Measurements from ENCODE around the gene HMGXB4.
A peak's percentile ranks its signal among the peaks of the same experiment; 100 is the strongest.

The HMGXB4 gene

GRCh38 chr22:35308480-35309021 is 51.3 kb downstream of the HMGXB4 start:
- H3K27ac Mint-ChIP-seq = peak overlapping the region in 1 of 3 experiments; percentile 18
- H3K4me3 Mint-ChIP-seq = no peak overlapping the region
- no peaks in the 10 kb centered on the region for H3K27me3 Mint-ChIP-seq (ENCODE audit: low read depth)

GRCh38 chr22:35310556-35311550 is 53.6 kb downstream of the HMGXB4 start:
- TF ChIP-seq CTCF (IDR thresholded peaks at IDR 0.05; ENCODE audit: unreplicated experiment in 3 of 3) = peak in 1 of 3 experiments; percentile 16
- H3K9me3 Mint-ChIP-seq = no peaks in the 10 kb centered on the region

More at GRCh38 chr22:35308480-35309021, 51.3 kb downstream of the HMGXB4 start:
- TF ChIP-seq CTCF (IDR thresholded peaks at IDR 0.05; ENCODE audit: unreplicated experiment in 3 of 3) = no peak
- H3K9me3 Mint-ChIP-seq = no peaks in the 10 kb centered on the region
- H3K36me3 Mint-ChIP-seq (ENCODE audit: low read depth) = peaks cover 3% of the 10 kb centered on the region
- H3K4me1 Mint-ChIP-seq = peaks cover 67% of the 10 kb centered on the region

GRCh38 chr22:35311551-35311999 is 54.3 kb downstream of the HMGXB4 start:
- Mint-ChIP-seq H3K4me1 (peaks cover 80% of the 10 kb centered on the region), H3K9me3 (no peaks in the 10 kb centered on the region), H3K4me3 (no peak overlapping the region), H3K36me3 (ENCODE audit: low read depth) (no peaks in the 10 kb centered on the region), H3K27me3 (ENCODE audit: low read depth) (no peaks in the 10 kb centered on the region), H3K27ac (peak overlapping the region in 2 of 3 experiments; percentile 70 to 90)
- no peak for TF ChIP-seq CTCF (IDR thresholded peaks at IDR 0.05; ENCODE audit: unreplicated experiment in 3 of 3)

More at GRCh38 chr22:35310556-35311550, 53.6 kb downstream of the HMGXB4 start:
- peak overlapping the region; percentile 42 to 59 (median 45) for H3K4me3 Mint-ChIP-seq
- H3K36me3 Mint-ChIP-seq (ENCODE audit: low read depth) = no peaks in the 10 kb centered on the region
- H3K27me3 Mint-ChIP-seq (ENCODE audit: low read depth) = no peaks in the 10 kb centered on the region
- peaks cover 81% of the 10 kb centered on the region for H3K4me1 Mint-ChIP-seq
- H3K27ac Mint-ChIP-seq = peak overlapping the region; percentile 49 to 90 (median 70)

- TF ChIP-seq CTCF (IDR thresholded peaks at IDR 0.05; ENCODE audit: unreplicated experiment in 3 of 3) = no peak
- H3K4me1 Mint-ChIP-seq = peaks cover 71% of the 10 kb centered on the region
- no peaks in the 10 kb centered on the region for H3K27me3 Mint-ChIP-seq (ENCODE audit: low read depth)
- peak overlapping the region in 1 of 3 experiments; percentile 16 for H3K4me3 Mint-ChIP-seq
- H3K27ac Mint-ChIP-seq = peak overlapping the region; percentile 70 to 90 (median 83)
- H3K9me3 Mint-ChIP-seq = no peaks in the 10 kb centered on the region
- no peaks in the 10 kb centered on the region for H3K36me3 Mint-ChIP-seq (ENCODE audit: low read depth)
Observed at GRCh38 chr22:35312198-35313059, 55.1 kb downstream of the HMGXB4 start.

DNA sequence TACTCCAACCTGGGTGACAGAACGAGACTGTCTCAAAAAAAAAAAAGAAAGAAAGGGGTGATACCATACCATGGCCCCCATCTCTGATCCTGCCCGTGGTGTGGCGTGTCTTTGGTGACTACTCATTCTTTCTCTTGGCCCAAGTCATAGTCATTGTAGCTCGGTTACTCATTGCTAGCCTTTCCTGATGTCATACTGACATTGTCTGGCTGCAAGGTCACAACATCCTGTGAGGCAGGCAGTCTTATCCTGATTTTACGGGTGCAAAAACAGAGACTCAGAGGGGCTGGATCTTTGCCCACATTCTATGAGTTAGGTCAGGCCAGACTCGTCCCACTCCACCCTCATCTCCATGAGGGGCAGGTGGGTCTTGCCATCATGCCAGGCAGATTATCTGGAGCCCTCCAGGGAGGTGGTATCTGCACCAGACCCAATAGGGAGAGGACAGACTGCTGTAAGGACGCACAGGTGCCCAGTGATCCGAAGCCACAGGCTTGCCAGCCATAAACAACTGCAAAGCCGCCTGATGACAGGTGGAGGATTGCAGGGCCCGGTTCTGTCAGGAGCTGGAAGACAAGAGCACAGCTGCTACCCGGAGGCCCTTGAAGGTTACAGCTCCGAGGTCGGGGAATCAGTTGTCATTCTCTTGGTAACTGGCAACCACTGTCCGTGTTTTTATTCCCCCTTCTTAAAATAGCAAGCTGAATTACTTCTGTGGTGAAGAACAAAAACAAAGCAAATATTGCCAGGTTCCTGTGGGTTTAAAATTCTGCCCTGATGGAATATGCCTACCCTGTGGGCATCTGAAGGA is 56.2 kb downstream of the HMGXB4 start:
- Mint-ChIP-seq H3K4me1 (peaks cover 62% of the 10 kb centered on the region), H3K27me3 (ENCODE audit: low read depth) (no peaks in the 10 kb centered on the region), H3K4me3 (peak overlapping the region; percentile 18 to 48 (median 28)), H3K9me3 (no peaks in the 10 kb centered on the region), H3K27ac (peak overlapping the region; percentile 70 to 96 (median 90)), H3K36me3 (ENCODE audit: low read depth) (peaks cover 5% of the 10 kb centered on the region)
- no peak for TF ChIP-seq CTCF (IDR thresholded peaks at IDR 0.05; ENCODE audit: unreplicated experiment in 3 of 3)

Measured in nephron (organoid).